Measurements from ENCODE around the gene TLNRD1.
A peak's percentile ranks its signal among the peaks of the same experiment; 100 is the strongest.

TLNRD1 gene

GRCh38 chr15:81029414-81030300, 28.9 kb downstream of the TLNRD1 start:
- no peak for DNase-seq

GRCh38 chr15:81030301-81030750, 29.6 kb downstream of the TLNRD1 start:
- DNase-seq: no peak

- DNase-seq: no peak
Observed at GRCh38 chr15:81031203-81031602, 30.5 kb downstream of the TLNRD1 start.

GRCh38 chr15:81032355-81032754, 31.6 kb downstream of the TLNRD1 start:
- no peak for DNase-seq

- DNase-seq: no peak
Observed at GRCh38 chr15:81032818-81033217, 32.1 kb downstream of the TLNRD1 start.

- DNase-seq: no peak
Observed at GRCh38 chr15:81033508-81033907, 32.8 kb downstream of the TLNRD1 start.

- no peak for DNase-seq
Observed at GRCh38 chr15:81037952-81038743, 37.4 kb downstream of the TLNRD1 start.

GRCh38 chr15:81038975-81039607, 38.4 kb downstream of the TLNRD1 start:
- DNase-seq: no peak

GRCh38 chr15:81040757-81041156, 40.0 kb downstream of the TLNRD1 start:
- DNase-seq: no peak

GRCh38 chr15:81043281-81043934, 42.7 kb downstream of the TLNRD1 start:
- DNase-seq: no peak

GRCh38 chr15:81043935-81044575, 43.3 kb downstream of the TLNRD1 start:
- no peak for DNase-seq

- DNase-seq: no peak
Observed at GRCh38 chr15:81046290-81046689, 45.6 kb downstream of the TLNRD1 start.

GRCh38 chr15:81047928-81048327, 47.2 kb downstream of the TLNRD1 start:
- DNase-seq: peak in 1 of 2 experiments; percentile 12

- DNase-seq: no peak
Observed at GRCh38 chr15:81049835-81050234, 49.1 kb downstream of the TLNRD1 start.

- no peak for DNase-seq
Observed at GRCh38 chr15:81050259-81050658, 49.5 kb downstream of the TLNRD1 start.

- DNase-seq: no peak
Observed at GRCh38 chr15:81050805-81051204, 50.1 kb downstream of the TLNRD1 start.

- DNase-seq: no peak
Observed at GRCh38 chr15:81052046-81052445, 51.3 kb downstream of the TLNRD1 start.

GRCh38 chr15:81053621-81054020, 52.9 kb downstream of the TLNRD1 start:
- DNase-seq: no peak

GRCh38 chr15:81054236-81054635, 53.5 kb downstream of the TLNRD1 start:
- DNase-seq: peak; percentile 1 to 14
